SJCRH30 (cell line): ENCODE results near the gene DNAH8. TPM values are rescaled to one million over a fixed set of nuclear protein-coding genes. Genes with fewer than 3 reads are reported as not detected.

Source experiments
- DNase-seq, 2 experiments: peaks; one replicate each; pipeline ENCODE4 v3.0.0-alpha.2; 2015 to 2020
- H3K27ac ChIP-seq: fragments of 250-450 bp; sonication (Bioruptor Pico); 2 replicates; pipeline ENCODE4 v1.5.1; 2020; ENCODE audit warnings: mild to moderate bottlenecking, moderate library complexity
- H3K27me3 ChIP-seq: fragments of 250-450 bp; sonication (Bioruptor Pico); 2 replicates; pipeline ENCODE4 v1.5.1; 2020; ENCODE audit warnings: mild to moderate bottlenecking, moderate library complexity
- H3K36me3 ChIP-seq: fragments of 250-450 bp; sonication (Bioruptor Pico); 2 replicates; pipeline ENCODE4 v1.5.1; 2020; ENCODE audit warnings: mild to moderate bottlenecking, moderate library complexity
- H3K4me1 ChIP-seq: fragments of 250-450 bp; sonication (Bioruptor Pico); 2 replicates; pipeline ENCODE4 v1.5.1; 2020; ENCODE audit warnings: mild to moderate bottlenecking, moderate library complexity
- H3K4me3 ChIP-seq: fragments of 250-450 bp; sonication (Bioruptor Pico); 2 replicates; pipeline ENCODE4 v1.5.1; 2020; ENCODE audit warnings: mild to moderate bottlenecking, moderate library complexity
- H3K9me3 ChIP-seq: fragments of 250-450 bp; sonication (Bioruptor Pico); replicated peaks from 2 replicates; pipeline ENCODE4 v1.5.1; 2020; ENCODE audit warnings: mild to moderate bottlenecking, moderate library complexity
- total RNA-seq: library from RNA; depleted of rRNA; stranded (reverse); fragments of >200 nt; shearing (Covaris generic); gene quantifications from 2 replicates; pipeline ENCODE4 v1.2.3, GENCODE V29; 2014; rRNA removed

DNAH8 gene
- total RNA-seq, 1 experiment from 2014 or later: under 0.01 TPM

DNA sequence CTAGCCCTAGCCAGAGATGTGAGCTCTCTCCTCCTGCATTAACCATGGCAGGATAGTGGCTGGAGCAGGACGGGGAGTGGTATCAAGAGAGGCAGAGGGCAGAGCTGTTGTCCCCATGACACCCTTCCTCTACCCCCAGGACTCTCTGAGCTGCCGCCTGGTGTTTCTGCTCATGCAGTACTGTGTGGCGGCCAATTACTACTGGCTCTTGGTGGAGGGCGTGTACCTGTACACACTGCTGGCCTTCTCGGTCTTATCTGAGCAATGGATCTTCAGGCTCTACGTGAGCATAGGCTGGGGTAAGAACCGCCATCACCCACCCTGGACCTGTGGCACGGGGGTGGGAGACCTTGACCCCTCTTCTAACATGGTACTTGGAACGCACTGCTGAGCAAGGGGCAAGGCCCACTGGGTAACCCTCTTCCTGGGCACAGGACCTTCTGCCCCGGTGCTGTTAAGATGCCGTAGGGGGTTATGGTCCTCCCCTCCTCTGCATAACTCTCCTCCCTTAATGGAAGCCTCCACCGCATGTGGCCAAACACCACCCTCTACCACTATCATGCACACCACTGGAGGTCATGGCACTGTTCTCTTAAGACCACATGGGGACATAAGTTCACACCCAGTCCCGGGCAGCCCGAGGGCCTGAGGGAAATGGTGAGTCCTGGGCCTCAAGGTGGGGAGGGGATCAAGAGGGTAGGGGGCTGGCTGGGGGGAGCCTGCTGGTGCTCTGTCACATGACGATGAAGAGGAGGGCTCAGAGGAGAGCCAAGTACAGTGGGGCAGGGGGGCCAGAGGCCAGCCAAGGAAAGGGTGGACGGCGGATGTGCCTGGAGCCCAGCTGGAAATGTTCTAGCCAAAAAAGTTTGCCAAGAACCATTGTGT is 358.6 kb downstream of the DNAH8 start:
- no peak for DNase-seq
- H3K4me3 ChIP-seq: no peak overlapping the region
- no peak overlapping the region for H3K27ac ChIP-seq
- no peaks in the 10 kb centered on the region for H3K4me1 ChIP-seq
- H3K9me3 ChIP-seq: no peaks in the 10 kb centered on the region
- H3K27me3 ChIP-seq: peaks cover 19% of the 10 kb centered on the region; the same call in 1 of the 2 replicates
- H3K36me3 ChIP-seq: no peaks in the 10 kb centered on the region

DNA sequence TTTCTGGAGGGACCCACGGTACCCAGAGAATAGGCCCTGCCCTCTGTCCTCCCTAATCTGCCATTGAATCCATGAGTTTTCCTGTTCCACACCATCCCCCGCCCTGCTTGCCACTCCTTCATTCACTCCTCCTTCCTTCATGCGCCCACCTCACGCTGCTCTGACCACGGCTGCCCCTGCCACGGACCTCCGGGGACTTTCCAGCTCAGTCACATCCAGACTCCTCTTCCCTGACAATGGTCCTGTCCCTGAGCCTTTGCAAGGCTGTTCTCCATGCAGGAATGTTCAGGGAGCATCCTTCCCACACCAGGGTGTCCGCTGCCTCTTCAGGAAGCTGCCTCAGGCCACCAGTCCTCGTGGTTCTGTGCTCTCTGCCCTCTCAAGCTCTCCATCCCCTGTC is 359.4 kb downstream of the DNAH8 start:
- Histone ChIP-seq H3K27me3 (peaks cover 19% of the 10 kb centered on the region; the same call in 1 of the 2 replicates), H3K4me3 (no peak overlapping the region), H3K9me3 (no peaks in the 10 kb centered on the region), H3K36me3 (no peaks in the 10 kb centered on the region), H3K4me1 (no peaks in the 10 kb centered on the region), H3K27ac (no peak overlapping the region)
- DNase-seq: no peak

DNA sequence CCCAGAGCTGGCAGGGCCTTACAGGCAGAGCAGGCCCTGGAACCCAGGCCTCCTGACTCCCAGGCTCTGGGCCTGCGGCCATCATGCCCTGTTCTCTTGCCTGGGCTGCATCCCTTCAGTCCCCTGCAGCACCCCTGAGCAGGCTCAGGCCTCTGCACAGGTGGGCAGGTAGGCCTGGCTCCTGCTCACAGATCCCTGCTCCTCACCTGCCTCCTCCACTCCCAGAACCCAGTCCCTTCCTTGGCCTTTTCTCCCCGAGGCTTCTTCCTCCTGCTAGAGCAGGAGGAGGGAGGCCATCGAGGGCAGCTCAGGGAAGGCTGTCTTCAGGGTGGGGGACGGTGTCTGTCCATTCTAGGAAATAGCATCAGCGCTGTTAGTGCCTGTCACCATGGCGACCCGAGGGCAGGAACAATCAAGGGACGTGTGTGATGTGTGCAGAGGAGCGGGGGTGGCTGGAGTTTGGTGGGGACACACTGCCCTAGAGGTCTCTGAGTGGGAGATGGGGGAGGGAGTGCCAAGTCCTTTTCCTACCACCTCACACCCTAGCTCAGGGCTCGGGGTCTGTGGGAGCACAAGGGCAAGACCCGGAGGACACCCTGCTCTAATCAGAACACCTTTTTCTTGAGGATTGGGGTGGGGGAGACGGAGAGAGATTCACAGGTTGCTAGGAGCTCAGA is 360.0 kb downstream of the DNAH8 start:
- Histone ChIP-seq H3K27me3 (peaks cover 19% of the 10 kb centered on the region; the same call in 1 of the 2 replicates), H3K27ac (no peak overlapping the region), H3K9me3 (no peaks in the 10 kb centered on the region), H3K36me3 (no peaks in the 10 kb centered on the region), H3K4me1 (no peaks in the 10 kb centered on the region), H3K4me3 (no peak overlapping the region)
- DNase-seq: no peak

DNA sequence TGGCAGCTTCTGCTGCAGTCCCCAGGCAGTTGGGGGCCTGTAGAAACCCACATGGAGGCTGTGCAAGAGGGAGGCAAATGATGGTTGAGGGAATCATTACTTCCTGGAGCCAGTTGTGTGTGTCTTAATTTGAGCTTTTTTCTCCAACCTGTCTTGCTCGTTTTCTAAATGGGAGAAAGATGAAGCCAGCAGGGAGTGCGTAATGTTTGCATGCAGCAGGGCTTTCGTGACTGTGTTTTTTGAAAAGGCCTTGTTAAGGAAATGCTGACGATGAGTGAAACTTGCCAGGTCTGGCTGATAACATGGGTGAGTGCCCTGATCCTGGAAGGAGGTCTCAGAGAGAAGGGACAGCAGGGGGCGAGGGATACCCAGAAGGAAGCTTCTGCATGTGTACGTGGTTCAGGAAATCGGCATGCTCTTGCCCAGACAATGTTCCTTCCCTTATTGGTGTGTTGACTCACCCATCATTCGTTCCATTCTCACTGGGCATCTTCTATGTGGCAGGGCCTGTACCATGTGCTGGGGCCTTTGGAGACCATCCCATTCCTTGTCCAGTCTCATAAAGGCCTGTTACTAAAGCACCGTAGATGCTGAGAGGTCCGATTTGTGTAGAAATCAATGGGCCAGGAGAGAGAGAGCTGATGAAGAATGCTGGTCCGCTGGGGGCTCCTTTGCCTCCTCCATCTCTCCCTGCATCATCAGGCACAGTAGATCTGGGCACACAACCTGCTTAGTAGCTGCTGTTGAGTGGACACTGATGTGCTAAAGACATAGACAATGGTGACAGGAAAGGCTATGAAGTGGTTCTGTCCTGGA is 360.9 kb downstream of the DNAH8 start:
- Histone ChIP-seq H3K4me3 (no peak overlapping the region), H3K9me3 (no peaks in the 10 kb centered on the region), H3K36me3 (no peaks in the 10 kb centered on the region), H3K4me1 (no peaks in the 10 kb centered on the region), H3K27me3 (peaks cover 19% of the 10 kb centered on the region; the same call in 1 of the 2 replicates), H3K27ac (no peak overlapping the region)
- DNase-seq: no peak

DNA sequence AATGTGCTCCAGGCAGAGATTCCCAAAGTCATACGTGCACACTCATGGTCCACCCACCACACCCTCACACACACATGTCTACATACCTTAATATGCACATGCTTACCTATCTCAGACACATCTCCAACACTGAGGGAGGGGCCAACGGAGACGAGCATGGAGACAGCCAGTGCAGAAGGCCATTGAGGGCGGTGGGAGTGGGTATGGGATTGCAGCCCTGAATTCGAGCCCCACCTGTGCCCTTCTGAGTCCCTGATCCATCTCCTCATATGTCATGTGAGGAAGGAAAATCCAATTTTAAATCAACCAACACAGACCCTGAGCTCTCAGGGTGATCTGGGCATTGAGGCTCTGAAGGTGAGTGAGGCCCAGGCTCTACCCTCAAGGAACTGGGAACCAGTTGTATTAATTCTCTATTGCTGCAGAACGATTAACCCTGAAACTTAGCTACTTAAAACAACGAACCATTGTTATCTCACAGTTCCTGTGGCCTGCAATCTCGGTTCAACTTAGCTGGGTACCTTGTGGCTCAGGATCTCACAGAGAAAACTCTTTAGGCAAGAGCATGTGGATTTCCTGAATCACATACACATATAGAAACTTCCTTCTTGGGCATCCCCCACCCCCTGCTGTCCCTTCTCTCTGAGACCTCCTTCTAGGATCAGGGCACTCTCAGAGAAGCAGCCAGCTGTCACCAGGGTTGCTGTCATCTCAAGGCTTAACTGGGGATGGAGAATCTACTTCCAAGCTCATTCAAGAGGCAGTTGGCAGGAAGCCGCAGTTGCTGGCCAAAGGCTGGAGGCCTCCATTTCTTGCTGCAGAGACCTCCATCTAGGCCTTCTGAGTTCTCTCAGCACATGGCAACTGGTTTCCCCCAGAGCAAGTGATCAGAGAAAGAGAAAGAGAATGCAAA is 361.8 kb downstream of the DNAH8 start:
- DNase-seq: no peak

DNA sequence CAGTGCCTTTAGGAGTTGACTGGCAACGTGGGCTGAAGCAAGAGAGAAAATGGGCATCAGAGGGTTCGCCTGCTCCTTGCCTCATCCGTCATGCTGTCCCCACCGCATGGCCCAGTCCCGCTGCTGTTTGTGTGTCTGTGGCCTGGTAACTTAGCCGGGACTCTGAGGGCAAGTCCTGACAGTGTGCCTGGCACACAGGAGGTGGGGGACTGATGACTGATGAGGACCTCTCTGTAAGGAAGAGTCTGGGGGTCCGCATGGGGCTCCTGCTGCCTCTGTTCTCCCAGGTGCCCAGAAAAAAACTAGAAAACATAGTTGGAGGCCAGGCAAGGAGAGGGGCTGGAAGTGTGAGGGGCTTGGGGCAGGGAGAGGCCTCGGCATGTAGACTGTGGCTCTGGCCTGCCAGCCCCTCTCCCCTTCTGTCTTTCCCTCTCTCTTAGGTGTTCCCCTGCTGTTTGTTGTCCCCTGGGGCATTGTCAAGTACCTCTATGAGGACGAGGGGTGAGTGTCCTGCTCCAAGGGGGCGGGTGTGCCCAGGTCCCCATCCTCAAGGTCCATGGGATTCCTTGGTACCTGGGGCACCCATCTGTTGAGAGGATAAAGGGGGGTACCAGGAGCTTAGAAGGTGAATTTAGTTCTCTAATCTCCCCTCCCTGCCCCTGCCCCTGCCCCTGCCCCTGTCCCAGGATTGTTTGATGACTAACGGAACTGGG is 362.9 kb downstream of the DNAH8 start:
- no peak overlapping the region for H3K27ac ChIP-seq
- H3K9me3 ChIP-seq: no peaks in the 10 kb centered on the region
- no peaks in the 10 kb centered on the region for H3K36me3 ChIP-seq
- DNase-seq: no peak
- no peak overlapping the region for H3K4me3 ChIP-seq
- H3K4me1 ChIP-seq: no peaks in the 10 kb centered on the region
- peaks cover 15% of the 10 kb centered on the region; the same call in 1 of the 2 replicates for H3K27me3 ChIP-seq

More for the DNA sequence above, 361.8 kb downstream of the DNAH8 start:
- Histone ChIP-seq H3K4me1 (no peaks in the 10 kb centered on the region), H3K9me3 (no peaks in the 10 kb centered on the region), H3K27ac (no peak overlapping the region), H3K27me3 (peaks cover 19% of the 10 kb centered on the region; the same call in 1 of the 2 replicates), H3K36me3 (no peaks in the 10 kb centered on the region), H3K4me3 (no peak overlapping the region)

DNA sequence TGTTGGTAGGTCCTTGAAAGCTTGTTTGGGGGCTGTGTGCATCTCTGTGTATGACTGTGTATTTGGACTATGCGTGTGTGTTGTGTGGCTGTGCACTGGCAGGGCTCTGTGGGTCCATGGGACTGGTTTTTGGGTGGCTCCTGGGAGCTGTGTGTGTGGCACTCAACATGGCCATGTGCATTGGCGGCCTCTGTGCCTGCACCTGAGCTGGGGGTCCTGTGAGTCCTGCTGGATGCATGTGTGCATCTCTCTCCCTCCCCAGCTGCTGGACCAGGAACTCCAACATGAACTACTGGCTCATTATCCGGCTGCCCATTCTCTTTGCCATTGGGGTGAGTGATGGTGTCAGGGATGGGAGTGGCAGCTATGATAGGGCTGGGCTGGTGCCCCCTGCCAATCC is 363.6 kb downstream of the DNAH8 start:
- DNase-seq: no peak
- no peaks in the 10 kb centered on the region for H3K36me3 ChIP-seq
- no peaks in the 10 kb centered on the region for H3K4me1 ChIP-seq
- no peaks in the 10 kb centered on the region for H3K9me3 ChIP-seq
- H3K27ac ChIP-seq: no peak overlapping the region
- peaks cover 11% of the 10 kb centered on the region; the same call in 1 of the 2 replicates for H3K27me3 ChIP-seq
- H3K4me3 ChIP-seq: no peak overlapping the region

DNA sequence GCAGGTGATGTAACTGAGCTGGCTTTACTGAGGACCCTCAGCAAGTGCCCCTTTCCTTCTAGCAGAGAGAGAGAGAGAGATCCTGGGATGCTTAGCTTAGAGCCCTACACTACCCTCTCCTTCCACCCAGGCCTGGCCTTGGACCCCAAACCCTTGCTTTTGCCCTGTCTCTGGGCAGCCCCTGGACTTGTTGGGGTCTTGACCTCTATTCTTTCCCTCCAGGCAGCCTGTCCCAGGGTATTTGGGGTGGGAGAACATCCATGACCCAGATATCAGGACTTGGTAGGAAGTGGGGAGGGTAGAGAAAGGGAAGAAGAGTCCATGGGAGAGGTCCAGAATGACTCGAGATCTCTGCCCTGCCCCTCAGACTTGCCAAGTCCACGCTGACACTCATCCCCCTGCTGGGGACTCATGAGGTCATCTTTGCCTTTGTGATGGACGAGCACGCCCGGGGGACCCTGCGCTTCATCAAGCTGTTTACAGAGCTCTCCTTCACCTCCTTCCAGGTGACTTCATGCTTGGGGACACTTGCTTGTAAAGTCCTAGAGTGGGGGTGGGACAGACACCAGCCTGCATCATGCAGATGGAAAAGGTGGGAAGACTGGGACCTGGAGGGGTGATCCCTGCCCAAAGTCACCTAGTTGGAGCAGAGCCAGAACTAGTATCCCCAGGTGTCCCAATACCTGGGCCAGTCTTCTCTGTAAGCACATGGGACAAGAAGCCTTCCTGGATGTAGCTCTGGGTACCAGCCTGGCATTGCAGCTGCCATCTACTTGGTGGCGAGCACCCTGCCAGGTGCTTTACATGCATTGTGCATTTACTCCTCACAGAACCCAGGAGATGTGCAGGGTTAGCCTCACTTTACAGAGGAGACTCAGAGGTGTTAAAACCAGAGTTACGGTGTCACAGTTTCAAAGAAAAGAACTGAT is 364.4 kb downstream of the DNAH8 start:
- Histone ChIP-seq H3K27me3 (peaks cover 15% of the 10 kb centered on the region; the same call in 1 of the 2 replicates), H3K4me1 (no peaks in the 10 kb centered on the region), H3K9me3 (no peaks in the 10 kb centered on the region), H3K36me3 (no peaks in the 10 kb centered on the region), H3K4me3 (no peak overlapping the region), H3K27ac (no peak overlapping the region)
- DNase-seq: no peak

Other genes with a start within 250 kb of the DNAH8 start
- 5.7 and 6.2 TPM in 2 replicates for gene BTBD9, start 75.4 kb upstream of the DNAH8 start, total RNA-seq
- gene GLO1, start 12.2 kb upstream of the DNAH8 start, total RNA-seq: 453 and 485 TPM in 2 replicates